ENCODE measurements around the gene PPP1R15A. TPM values are rescaled to one million over a fixed set of nuclear protein-coding genes. Genes with fewer than 3 reads are reported as not detected.
"Not testable (repeated sequence)": the region's sequence is repeated elsewhere in the genome, so short reads cannot be mapped to it uniquely, and the experiment has no call there.

Gene PPP1R15A
- polyA plus RNA-seq, 1 donor: 80.5 TPM

GRCh38 chr19:48868114-48868886 is 3.9 kb upstream of the PPP1R15A start, which contains the start of gene PLEKHA4:
PLEKHA4 (minus strand) TSS chr19:48868617; CDS start chr19:48867620, 997 bp downstream.
- Histone ChIP-seq H3K4me3 (ENCODE audit: low read length) (peak within 1 kb of the TSS; percentile 5), H3K4me1 (ENCODE audit: control insufficient read depth, insufficient read depth, low read length) (peaks cover 25% of the 10 kb centered on the region), H3K27me3 (ENCODE audit: control insufficient read depth, insufficient read depth, low read length) (no peaks in the 10 kb centered on the region), H3K36me3 (ENCODE audit: control insufficient read depth, insufficient read depth, low read length) (peaks cover 2% of the 10 kb centered on the region), H3K9me3 (ENCODE audit: control insufficient read depth, low read depth, low read length) (no peaks in the 10 kb centered on the region), H3K27ac (ENCODE audit: low read length) (peak within 1 kb of the TSS; percentile 60)
- DNase-seq: peak in 1 of 2 donors; percentile 57
- 3% methylated on average over 3 of the region's 11 CpGs for WGBS (ENCODE audit: insufficient coverage, low lambda C conversion rate)

- peaks cover 35% of the 10 kb centered on the region for H3K4me1 ChIP-seq (ENCODE audit: control insufficient read depth, insufficient read depth, low read length)
- peaks cover 20% of the 10 kb centered on the region for H3K36me3 ChIP-seq (ENCODE audit: control insufficient read depth, insufficient read depth, low read length)
- no peak overlapping the region for H3K4me3 ChIP-seq (ENCODE audit: low read length)
- no peak overlapping the region for H3K27ac ChIP-seq (ENCODE audit: low read length)
- no peaks in the 10 kb centered on the region for H3K27me3 ChIP-seq (ENCODE audit: control insufficient read depth, insufficient read depth, low read length)
- 94% methylated on average over 3 of the region's 9 CpGs for WGBS (ENCODE audit: insufficient coverage, low lambda C conversion rate)
- DNase-seq: no peak
- H3K9me3 ChIP-seq (ENCODE audit: control insufficient read depth, low read depth, low read length): no peaks in the 10 kb centered on the region
Measured at GRCh38 chr19:48870048-48870447, 2.2 kb upstream of the PPP1R15A start.

- peaks cover 34% of the 10 kb centered on the region for H3K36me3 ChIP-seq (ENCODE audit: control insufficient read depth, insufficient read depth, low read length)
- WGBS (ENCODE audit: insufficient coverage, low lambda C conversion rate): 82% methylated on average over 2 of the region's 31 CpGs
- peak overlapping the region; percentile 100 for H3K27ac ChIP-seq (ENCODE audit: low read length)
- H3K9me3 ChIP-seq (ENCODE audit: control insufficient read depth, low read depth, low read length); DNase-seq; H3K27me3 ChIP-seq (ENCODE audit: control insufficient read depth, insufficient read depth, low read length): not testable (repeated sequence)
- H3K4me3 ChIP-seq (ENCODE audit: low read length): peak overlapping the region; percentile 97
- H3K4me1 ChIP-seq (ENCODE audit: control insufficient read depth, insufficient read depth, low read length): peaks cover 46% of the 10 kb centered on the region
Measured at GRCh38 chr19:48871471-48872181, 595 bp upstream of the PPP1R15A start.

- Histone ChIP-seq H3K4me3 (ENCODE audit: low read length) (peak overlapping the region; percentile 97), H3K27ac (ENCODE audit: low read length) (peak overlapping the region; percentile 100), H3K4me1 (ENCODE audit: control insufficient read depth, insufficient read depth, low read length) (peaks cover 38% of the 10 kb centered on the region), H3K27me3 (ENCODE audit: control insufficient read depth, insufficient read depth, low read length) (no peaks in the 10 kb centered on the region), H3K36me3 (ENCODE audit: control insufficient read depth, insufficient read depth, low read length) (peaks cover 36% of the 10 kb centered on the region), H3K9me3 (ENCODE audit: control insufficient read depth, low read depth, low read length) (no peaks in the 10 kb centered on the region)
- peak; percentile 93 to 96 for DNase-seq
- no CpG with 5 or more reads among the region's 14 CpGs for WGBS (ENCODE audit: insufficient coverage, low lambda C conversion rate)
Measured at GRCh38 chr19:48872884-48873475, 759 bp downstream of the PPP1R15A start.

GRCh38 chr19:48873476-48874302 is 1.5 kb downstream of the PPP1R15A start:
- peaks cover 36% of the 10 kb centered on the region for H3K36me3 ChIP-seq (ENCODE audit: control insufficient read depth, insufficient read depth, low read length)

GRCh38 chr19:48874303-48875135 is 2.3 kb downstream of the PPP1R15A start:
- DNase-seq: peak in 1 of 2 donors; percentile 48
- no CpG with 5 or more reads among the region's 17 CpGs for WGBS (ENCODE audit: insufficient coverage, low lambda C conversion rate)
- Histone ChIP-seq H3K9me3 (ENCODE audit: control insufficient read depth, low read depth, low read length) (peaks cover 3% of the 10 kb centered on the region), H3K4me1 (ENCODE audit: control insufficient read depth, insufficient read depth, low read length) (peaks cover 38% of the 10 kb centered on the region), H3K27me3 (ENCODE audit: control insufficient read depth, insufficient read depth, low read length) (no peaks in the 10 kb centered on the region), H3K27ac (ENCODE audit: low read length) (peak overlapping the region; percentile 100), H3K36me3 (ENCODE audit: control insufficient read depth, insufficient read depth, low read length) (peaks cover 38% of the 10 kb centered on the region), H3K4me3 (ENCODE audit: low read length) (peak overlapping the region; percentile 97)

More at GRCh38 chr19:48873476-48874302, 1.5 kb downstream of the PPP1R15A start:
- 40% methylated on average over 1 of the region's 14 CpGs for WGBS (ENCODE audit: insufficient coverage, low lambda C conversion rate)
- peak overlapping the region; percentile 100 for H3K27ac ChIP-seq (ENCODE audit: low read length)
- peaks cover 36% of the 10 kb centered on the region for H3K4me1 ChIP-seq (ENCODE audit: control insufficient read depth, insufficient read depth, low read length)
- peak overlapping the region; percentile 97 for H3K4me3 ChIP-seq (ENCODE audit: low read length)
- DNase-seq: peak in 1 of 2 donors; percentile 65
- H3K9me3 ChIP-seq (ENCODE audit: control insufficient read depth, low read depth, low read length): no peaks in the 10 kb centered on the region
- no peaks in the 10 kb centered on the region for H3K27me3 ChIP-seq (ENCODE audit: control insufficient read depth, insufficient read depth, low read length)

- H3K27me3 ChIP-seq (ENCODE audit: control insufficient read depth, insufficient read depth, low read length); H3K9me3 ChIP-seq (ENCODE audit: control insufficient read depth, low read depth, low read length): not testable (repeated sequence)
- WGBS (ENCODE audit: insufficient coverage, low lambda C conversion rate): no CpG with 5 or more reads among the region's 30 CpGs
- DNase-seq: peak in 1 of 2 donors; percentile 39
- peaks cover 38% of the 10 kb centered on the region for H3K36me3 ChIP-seq (ENCODE audit: control insufficient read depth, insufficient read depth, low read length)
- peaks cover 38% of the 10 kb centered on the region for H3K4me1 ChIP-seq (ENCODE audit: control insufficient read depth, insufficient read depth, low read length)
- peak overlapping the region; percentile 11 for H3K4me3 ChIP-seq (ENCODE audit: low read length)
- peak overlapping the region; percentile 100 for H3K27ac ChIP-seq (ENCODE audit: low read length)
Measured at GRCh38 chr19:48876043-48876981, 4.1 kb downstream of the PPP1R15A start.

GRCh38 chr19:48877855-48878195 is 5.6 kb downstream of the PPP1R15A start:
- Histone ChIP-seq H3K27me3 (ENCODE audit: control insufficient read depth, insufficient read depth, low read length) (no peaks in the 10 kb centered on the region), H3K9me3 (ENCODE audit: control insufficient read depth, low read depth, low read length) (peaks cover 3% of the 10 kb centered on the region), H3K36me3 (ENCODE audit: control insufficient read depth, insufficient read depth, low read length) (peaks cover 38% of the 10 kb centered on the region), H3K27ac (ENCODE audit: low read length) (peak overlapping the region; percentile 88), H3K4me1 (ENCODE audit: control insufficient read depth, insufficient read depth, low read length) (peaks cover 38% of the 10 kb centered on the region), H3K4me3 (ENCODE audit: low read length) (no peak overlapping the region)
- peak in 1 of 2 donors; percentile 41 for DNase-seq
- WGBS (ENCODE audit: insufficient coverage, low lambda C conversion rate): 75% methylated on average over 2 of the region's 6 CpGs

Measured in large intestine (tissue), 3 donors.